Left ventricle myocardium inferior (tissue), 1 donor: Measurements from ENCODE around the gene ITLN2. TPM values are rescaled to one million over a fixed set of nuclear protein-coding genes. Genes with fewer than 3 reads are reported as not detected.

Source experiments
- DNase-seq: peaks from one replicate; pipeline ENCODE4 v3.0.0-alpha.2; 2020
- H3K27ac ChIP-seq: fragments of 200-600 bp; replicated peaks from 2 replicates; pipeline ENCODE4 v1.8.0; 2021
- H3K27me3 ChIP-seq: fragments of 200-600 bp; 2 replicates; pipeline ENCODE4 v1.8.0; 2021; ENCODE audit warnings: low read depth
- H3K36me3 ChIP-seq: fragments of 200-600 bp; 2 replicates; pipeline ENCODE4 v1.8.0; 2021
- H3K4me1 ChIP-seq: fragments of 200-600 bp; 2 replicates; pipeline ENCODE4 v1.8.0; 2021
- H3K4me3 ChIP-seq: fragments of 200-600 bp; 2 replicates; pipeline ENCODE4 v1.8.0; 2021; ENCODE audit warnings: mild to moderate bottlenecking, moderate library complexity
- H3K9me3 ChIP-seq: fragments of 200-600 bp; replicated peaks from 2 replicates; pipeline ENCODE4 v1.8.0; 2021
- intact Hi-C: fragments of 100-400 bp; cut with micrococcal nuclease; formaldehyde crosslinking; loops from one replicate; pipeline ENCODE4 v1.11.0; 2022
- long read RNA-seq: library from polyadenylated mRNA; unstranded; transcript quantifications from one replicate; pipeline ENCODE4 v2.0.0, GENCODE V29; 2021
- total RNA-seq: library from RNA; stranded (reverse); fragmentation: NEBNext Ultra II Directional; extraction: Animal tissue kit (Norgen Biotek cat#: 25700); gene quantifications from one replicate; pipeline ENCODE4 v1.2.1, GENCODE V29; 2021
- TF ChIP-seq, protein P1 (sequence below): fragments of 200-600 bp; IDR thresholded peaks from 2 replicates; pipeline ENCODE4 v1.8.0; 2021; ENCODE audit warnings: antibody characterized with exemption, mild to moderate bottlenecking, borderline replicate concordance
- donor health status: DM: no; HTN: yes; CAD: no; lungs with severe emphysema.

The ITLN2 gene
- total RNA-seq: 0.19 TPM
- long read RNA-seq: 0 reads

DNA sequence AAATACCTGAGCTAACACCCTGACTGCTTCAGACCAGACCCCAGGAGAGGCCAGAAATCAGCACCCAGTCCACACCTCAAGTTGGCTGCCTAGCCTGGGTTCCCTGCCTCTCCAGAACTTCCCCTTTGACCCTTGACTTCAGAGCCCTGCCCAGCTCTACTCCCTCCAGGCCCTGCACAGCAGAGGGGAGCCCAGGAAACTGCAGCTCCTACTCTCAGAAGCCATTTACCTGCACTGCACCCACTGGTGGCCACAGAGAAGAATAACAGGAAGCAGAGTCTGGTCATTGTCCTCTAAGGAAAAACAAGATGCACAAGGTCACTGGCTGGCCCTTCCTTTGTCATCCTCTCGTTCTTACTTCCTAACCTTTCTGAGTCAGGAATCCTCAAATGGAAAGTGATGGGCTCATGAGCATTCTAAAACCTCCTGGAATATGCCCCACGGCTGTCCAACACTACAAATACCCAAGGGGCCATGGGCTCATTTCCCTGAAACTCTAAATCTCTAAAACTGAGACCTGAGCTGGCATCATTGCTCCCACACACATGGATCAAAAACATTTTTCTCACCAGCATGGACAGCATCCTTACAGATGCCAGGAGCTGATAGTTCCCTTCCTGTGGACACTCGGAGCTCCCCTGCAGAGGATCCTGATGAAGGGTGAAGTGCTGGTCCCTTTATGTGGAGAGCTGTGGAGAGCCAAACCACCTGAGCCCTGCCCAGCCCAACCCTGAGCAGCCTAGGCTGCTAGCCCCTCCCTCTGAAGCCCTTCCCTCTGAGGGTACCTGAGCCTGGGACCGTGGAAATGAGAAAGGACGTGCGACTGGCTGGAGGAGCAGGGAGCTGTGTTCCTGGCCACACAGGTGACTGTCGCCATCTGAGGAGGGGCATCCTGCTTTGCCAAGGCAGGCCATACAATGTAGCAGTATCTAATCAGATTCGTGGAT, at the start of gene ITLN2:
ITLN2 (minus strand) TSS at position 652 of the 947 bp plus-strand sequence; CDS start at position 584, 68 bp downstream.
- TF ChIP-seq, protein P1, sequence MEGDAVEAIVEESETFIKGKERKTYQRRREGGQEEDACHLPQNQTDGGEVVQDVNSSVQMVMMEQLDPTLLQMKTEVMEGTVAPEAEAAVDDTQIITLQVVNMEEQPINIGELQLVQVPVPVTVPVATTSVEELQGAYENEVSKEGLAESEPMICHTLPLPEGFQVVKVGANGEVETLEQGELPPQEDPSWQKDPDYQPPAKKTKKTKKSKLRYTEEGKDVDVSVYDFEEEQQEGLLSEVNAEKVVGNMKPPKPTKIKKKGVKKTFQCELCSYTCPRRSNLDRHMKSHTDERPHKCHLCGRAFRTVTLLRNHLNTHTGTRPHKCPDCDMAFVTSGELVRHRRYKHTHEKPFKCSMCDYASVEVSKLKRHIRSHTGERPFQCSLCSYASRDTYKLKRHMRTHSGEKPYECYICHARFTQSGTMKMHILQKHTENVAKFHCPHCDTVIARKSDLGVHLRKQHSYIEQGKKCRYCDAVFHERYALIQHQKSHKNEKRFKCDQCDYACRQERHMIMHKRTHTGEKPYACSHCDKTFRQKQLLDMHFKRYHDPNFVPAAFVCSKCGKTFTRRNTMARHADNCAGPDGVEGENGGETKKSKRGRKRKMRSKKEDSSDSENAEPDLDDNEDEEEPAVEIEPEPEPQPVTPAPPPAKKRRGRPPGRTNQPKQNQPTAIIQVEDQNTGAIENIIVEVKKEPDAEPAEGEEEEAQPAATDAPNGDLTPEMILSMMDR: peak; percentile 58

DNA sequence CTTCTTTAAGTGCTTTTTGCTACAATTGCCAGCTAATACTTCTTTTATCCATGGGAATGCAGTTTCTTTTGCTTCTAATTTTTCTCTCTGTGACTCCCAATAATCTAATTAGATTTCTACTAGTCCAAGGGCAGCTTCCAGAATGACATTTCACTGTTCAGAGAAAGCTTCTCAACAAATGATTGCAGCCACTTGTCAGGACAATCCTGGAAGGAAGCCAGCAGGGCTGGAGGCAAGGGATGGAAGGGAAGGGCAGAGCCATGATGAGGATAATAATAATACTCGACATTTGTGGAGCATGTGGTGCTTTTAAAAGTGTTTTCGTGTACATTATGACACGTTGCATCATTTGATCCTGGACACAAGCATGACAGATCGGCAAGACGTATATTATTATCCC, 46.9 kb upstream of the ITLN2 start:
- intact Hi-C loops: no loop called here
- no peak for DNase-seq
- TF ChIP-seq, protein P1: no peak
- H3K4me1 ChIP-seq: peaks cover 17% of the 10 kb centered on the region
- no peaks in the 10 kb centered on the region for H3K27me3 ChIP-seq
- no peak overlapping the region for H3K4me3 ChIP-seq
- peaks cover 17% of the 10 kb centered on the region for H3K36me3 ChIP-seq
- no peak overlapping the region for H3K27ac ChIP-seq
- H3K9me3 ChIP-seq: no peaks in the 10 kb centered on the region

More for the DNA sequence above, at the start of gene ITLN2:
- intact Hi-C loops: loop anchor here (10.0 kb wide), 2 partner anchors 120 to 230 kb away; no protein-coding TSS in a partner anchor
- no peak for DNase-seq
- H3K4me1 ChIP-seq: peaks cover 20% of the 10 kb centered on the region
- no peak within 1 kb of the TSS for H3K27ac ChIP-seq
- peaks cover 17% of the 10 kb centered on the region for H3K27me3 ChIP-seq
- H3K4me3 ChIP-seq: no peak within 1 kb of the TSS
- H3K36me3 ChIP-seq: no peaks in the 10 kb centered on the region
- no peaks in the 10 kb centered on the region for H3K9me3 ChIP-seq

DNA sequence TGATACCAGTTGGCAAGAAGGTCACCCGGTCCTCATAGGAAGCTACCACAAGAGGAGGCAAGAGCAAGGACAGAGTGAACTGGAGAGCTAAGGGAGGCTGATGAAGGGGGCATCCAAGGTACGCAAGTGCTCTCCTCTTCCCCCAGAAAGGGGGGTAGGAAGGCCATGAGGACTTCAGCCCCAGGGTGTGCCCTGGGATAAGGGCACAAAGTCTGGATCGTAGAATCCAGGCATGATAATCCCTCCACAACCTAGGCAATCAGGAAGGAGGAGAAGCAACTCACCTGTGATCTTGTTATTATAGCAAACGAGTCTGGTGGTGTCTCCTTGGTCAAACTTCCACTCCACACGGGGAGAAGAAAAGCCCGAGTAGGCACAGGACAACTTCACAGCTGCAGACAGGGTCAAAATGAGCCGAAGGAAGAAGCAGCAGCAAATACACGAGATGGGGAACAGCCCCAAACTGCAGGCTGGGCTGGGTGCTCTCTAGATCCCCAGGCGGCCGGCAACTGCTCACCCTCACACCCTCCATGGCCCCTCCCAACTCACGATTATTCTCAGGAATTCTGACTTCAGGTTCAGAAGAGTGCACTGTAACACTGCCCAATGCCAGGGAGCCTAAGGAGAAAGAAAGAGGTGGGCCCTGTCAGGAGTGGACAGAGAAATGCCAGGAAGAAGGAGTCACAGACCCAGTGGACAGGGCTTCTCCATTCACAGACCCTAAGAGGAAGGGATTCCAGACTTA, 46.3 kb upstream of the ITLN2 start:
- intact Hi-C loops: no loop called here
- TF ChIP-seq, protein P1: no peak
- no peak overlapping the region for H3K4me3 ChIP-seq

DNA sequence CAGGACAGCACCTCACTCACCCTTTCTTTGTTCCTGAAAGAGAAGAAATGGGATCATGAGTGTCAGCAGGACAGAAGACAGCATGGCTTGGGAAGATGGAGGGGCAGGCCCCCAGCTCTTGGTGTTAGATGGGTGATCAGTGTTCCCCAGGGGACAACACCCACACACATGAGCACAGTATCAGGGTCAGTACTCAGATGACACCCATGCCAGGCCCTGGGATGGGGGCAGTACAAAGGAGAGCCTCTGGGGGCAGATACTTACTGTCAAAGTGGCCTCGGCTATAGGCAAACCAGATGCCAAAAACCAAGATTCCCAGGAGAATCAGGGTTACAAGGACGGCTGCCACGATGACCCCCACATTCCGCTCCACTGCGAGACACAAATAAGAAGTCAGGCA, 44.8 kb upstream of the ITLN2 start:
- Histone ChIP-seq H3K9me3 (no peaks in the 10 kb centered on the region), H3K27me3 (no peaks in the 10 kb centered on the region), H3K4me3 (no peak overlapping the region), H3K36me3 (peaks cover 17% of the 10 kb centered on the region), H3K27ac (no peak overlapping the region), H3K4me1 (peaks cover 17% of the 10 kb centered on the region)
- intact Hi-C loops: loop anchor here (5.0 to 10.0 kb wide), 2 partner anchors 55 to 98 kb away; partner anchors contain the start of gene KLHDC9
- DNase-seq: no peak
- TF ChIP-seq, protein P1: no peak

More for the DNA sequence above, 46.3 kb upstream of the ITLN2 start:
- H3K4me1 ChIP-seq: peaks cover 17% of the 10 kb centered on the region
- DNase-seq: no peak
- H3K27ac ChIP-seq: no peak overlapping the region
- peaks cover 17% of the 10 kb centered on the region for H3K36me3 ChIP-seq
- no peaks in the 10 kb centered on the region for H3K27me3 ChIP-seq
- H3K9me3 ChIP-seq: no peaks in the 10 kb centered on the region

DNA sequence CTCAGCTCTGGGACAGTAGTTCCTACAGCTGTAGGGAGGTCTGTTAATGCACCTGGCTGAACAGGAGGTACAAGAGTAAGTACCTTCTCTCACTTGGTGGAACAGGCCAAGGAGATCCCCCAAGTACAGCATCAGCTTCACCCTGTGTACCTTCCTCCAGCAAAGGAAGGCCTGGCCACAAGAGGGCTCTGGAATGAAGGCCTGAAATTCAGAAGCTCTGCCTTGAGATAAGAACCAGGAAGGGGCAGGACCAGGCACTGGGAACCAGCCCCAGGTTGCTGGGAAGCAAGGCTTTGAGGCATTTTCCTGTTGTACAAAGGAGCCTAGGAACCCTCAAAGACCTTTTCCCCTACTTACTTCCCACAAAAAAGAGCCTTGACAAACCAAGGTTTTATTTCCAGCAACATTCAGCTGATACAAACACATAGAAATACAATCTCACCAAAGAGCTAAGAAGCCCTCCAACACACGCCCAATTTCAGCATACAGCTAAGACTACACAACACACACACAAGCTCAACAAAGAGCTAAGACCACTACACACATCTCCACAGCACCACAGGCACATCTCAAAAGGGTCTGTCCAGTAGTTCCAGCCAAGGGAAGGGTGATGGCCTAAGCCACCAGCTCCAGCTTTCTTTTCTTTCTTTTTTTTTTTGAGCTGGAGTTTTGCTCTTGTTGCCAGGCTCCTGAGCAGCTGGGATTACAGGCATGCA, 42.9 kb upstream of the ITLN2 start:
- DNase-seq: peak; percentile 52
- Histone ChIP-seq H3K4me1 (peaks cover 17% of the 10 kb centered on the region), H3K4me3 (no peak overlapping the region), H3K36me3 (peaks cover 17% of the 10 kb centered on the region), H3K27me3 (no peaks in the 10 kb centered on the region), H3K9me3 (no peaks in the 10 kb centered on the region), H3K27ac (peak overlapping the region; percentile 64)
- TF ChIP-seq, protein P1: peak; percentile 80
- intact Hi-C loops: loop anchor here (5.0 to 10.0 kb wide), 2 partner anchors 57 to 100 kb away; partner anchors contain the start of gene KLHDC9
